ENCODE results near the gene MLNR. TPM values are rescaled to one million over a fixed set of nuclear protein-coding genes. Genes with fewer than 3 reads are reported as not detected.

The MLNR gene
- total RNA-seq, 1 donor from 2014 or later: not detected

DNA sequence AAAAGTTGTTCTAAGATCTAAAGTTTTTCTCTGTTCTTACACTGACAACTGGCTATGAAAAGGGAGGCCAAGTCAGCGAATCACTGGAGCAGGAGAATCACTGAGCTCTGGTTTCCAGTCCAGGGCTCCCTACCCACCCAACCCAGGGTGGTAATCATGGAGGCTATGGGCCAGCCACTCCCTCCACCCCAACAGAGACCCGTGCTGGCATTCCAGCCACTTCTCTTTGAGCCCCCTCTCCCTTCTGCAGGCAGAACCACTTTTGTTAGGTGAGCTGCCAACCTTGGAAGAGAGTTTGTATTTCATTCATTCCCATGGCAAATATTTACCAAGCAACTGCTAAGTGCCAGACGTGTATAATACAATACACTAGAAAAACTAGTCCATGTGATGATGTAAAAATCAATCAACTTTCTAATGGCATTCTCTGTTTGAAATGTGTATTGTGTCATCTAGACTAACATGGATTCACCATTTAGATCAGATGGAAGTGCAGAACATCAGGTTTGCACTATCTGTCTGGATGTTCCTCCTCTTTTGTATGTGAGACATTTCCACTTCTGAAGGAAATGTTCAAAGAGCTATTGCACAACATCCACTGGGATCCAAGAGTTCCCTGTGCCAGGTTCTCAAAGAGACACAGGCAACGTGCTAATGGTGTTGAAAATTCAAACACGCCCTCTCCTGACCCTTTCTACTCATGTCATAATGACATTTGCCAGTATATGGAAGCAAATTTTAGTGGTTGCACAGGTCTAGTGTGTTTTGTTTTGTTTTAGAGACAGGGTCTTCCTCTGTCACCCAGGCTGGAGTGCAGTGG lies 5.3 kb downstream of the MLNR start:
- no peak overlapping the region for H3K4me3 ChIP-seq (ENCODE audit: low read depth, low read length)
- no peak for TF ChIP-seq CTCF (conservative IDR thresholded peaks at IDR 0.05; ENCODE audit: low read depth, low read length)
- DNase-seq (ENCODE audit: low read depth): no peak

DNA sequence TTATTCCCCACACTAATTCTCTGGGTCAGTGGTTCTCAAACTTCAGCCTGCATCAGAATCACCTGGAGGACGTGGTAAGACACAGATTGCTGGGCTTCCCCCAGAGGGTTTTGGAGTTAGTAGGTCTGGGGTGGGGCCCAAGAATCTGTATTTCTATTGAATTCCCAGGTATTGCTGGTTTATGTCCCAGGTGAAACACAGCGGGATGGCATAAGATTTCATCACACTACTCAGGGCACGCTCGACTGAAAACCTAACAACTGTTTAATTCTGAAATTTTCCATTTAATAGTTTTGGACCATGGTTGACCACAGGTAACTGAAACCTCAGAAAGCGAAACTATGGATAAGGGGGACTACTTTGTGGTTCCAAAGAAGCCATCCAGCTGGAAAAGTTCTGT lies 6.5 kb downstream of the MLNR start:
- no peak for TF ChIP-seq CTCF (conservative IDR thresholded peaks at IDR 0.05; ENCODE audit: low read depth, low read length)
- H3K4me3 ChIP-seq (ENCODE audit: low read depth, low read length): no peak overlapping the region
- DNase-seq (ENCODE audit: low read depth): no peak

GRCh38 chr13:49234741-49235140 lies 14.6 kb downstream of the MLNR start:
- DNase-seq (ENCODE audit: low read depth): no peak
- no peak overlapping the region for H3K4me3 ChIP-seq (ENCODE audit: low read depth, low read length)
- TF ChIP-seq CTCF (conservative IDR thresholded peaks at IDR 0.05; ENCODE audit: low read depth, low read length): no peak

DNA sequence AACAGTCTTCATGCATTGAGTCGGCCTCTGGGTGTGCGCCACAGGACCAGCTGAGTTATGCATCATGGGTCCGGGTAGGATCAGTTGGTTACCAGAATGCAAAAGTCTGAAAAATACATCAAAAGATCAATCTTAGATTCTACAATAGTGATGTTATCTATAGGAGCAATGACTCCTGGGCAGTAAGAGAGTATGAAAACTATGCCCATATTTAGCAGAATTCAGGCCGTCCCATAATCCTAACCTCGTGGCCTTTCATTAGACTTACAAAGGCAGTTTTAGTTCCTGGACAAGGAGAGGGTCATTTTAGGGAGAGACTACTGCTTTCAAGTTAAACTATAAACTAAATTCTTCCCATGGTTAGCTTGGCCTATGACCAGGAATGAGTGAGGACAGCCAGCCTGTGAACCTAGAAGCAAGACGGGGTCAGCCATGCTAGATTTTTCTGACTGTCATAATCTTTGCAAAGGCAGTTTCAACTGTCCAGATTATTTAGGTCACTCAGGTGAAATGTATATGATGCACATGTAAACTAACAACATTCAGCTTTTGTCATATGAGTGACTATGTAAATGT lies 15.8 kb downstream of the MLNR start:
- no peak for TF ChIP-seq CTCF (conservative IDR thresholded peaks at IDR 0.05; ENCODE audit: low read depth, low read length)

DNA sequence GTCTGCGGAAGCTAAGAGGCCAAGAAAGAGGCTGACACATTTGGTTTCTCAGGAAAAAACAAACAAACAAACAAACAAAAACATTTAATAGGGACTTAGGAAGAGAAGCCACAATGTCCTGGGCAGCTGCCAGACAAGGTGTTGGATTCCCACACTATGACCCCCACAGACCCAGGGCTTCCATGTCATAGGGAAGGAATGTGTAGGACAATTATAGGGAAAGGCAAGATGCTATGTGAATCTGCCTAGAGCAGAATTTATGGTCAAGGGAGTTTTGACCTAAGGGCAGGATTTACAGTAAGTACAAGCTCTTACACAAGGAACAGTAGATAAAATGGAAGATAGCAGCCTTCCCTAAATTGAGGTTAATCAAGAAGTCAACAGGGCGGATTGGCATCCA lies 18.5 kb downstream of the MLNR start:
- DNase-seq (ENCODE audit: low read depth): no peak
- no peak for TF ChIP-seq CTCF (conservative IDR thresholded peaks at IDR 0.05; ENCODE audit: low read depth, low read length)
- H3K4me3 ChIP-seq (ENCODE audit: low read depth, low read length): no peak overlapping the region

More for the DNA sequence above, 15.8 kb downstream of the MLNR start:
- no peak for DNase-seq (ENCODE audit: low read depth)
- H3K4me3 ChIP-seq (ENCODE audit: low read depth, low read length): no peak overlapping the region

- DNase-seq (ENCODE audit: low read depth): no peak
- H3K4me3 ChIP-seq (ENCODE audit: low read depth, low read length): no peak overlapping the region
- peak; percentile 74 for TF ChIP-seq CTCF (conservative IDR thresholded peaks at IDR 0.05; ENCODE audit: low read depth, low read length)
Measured at GRCh38 chr13:49240017-49240416, 19.9 kb downstream of the MLNR start.

GRCh38 chr13:49241296-49241695 lies 21.2 kb downstream of the MLNR start:
- no peak overlapping the region for H3K4me3 ChIP-seq (ENCODE audit: low read depth, low read length)
- no peak for TF ChIP-seq CTCF (conservative IDR thresholded peaks at IDR 0.05; ENCODE audit: low read depth, low read length)
- no peak for DNase-seq (ENCODE audit: low read depth)

Data from epithelial cell of proximal tubule (primary cell).